HEK293T (cell line): ENCODE results near the gene GDPD5.

ENCODE experiments used
- ARNT ChIP-seq: fragments of 450-650 bp; IDR thresholded peaks from 2 replicates; pipeline ENCODE4 v1.6.1; 2017; ENCODE audit warnings: mild to moderate bottlenecking
- ELF4 ChIP-seq: fragments of 450-650 bp; IDR thresholded peaks from 2 replicates; pipeline ENCODE4 v1.6.1; 2017; ENCODE audit warnings: antibody characterized with exemption
- FOXK2 ChIP-seq: fragments of 450-650 bp; IDR thresholded peaks from 2 replicates; pipeline ENCODE4 v1.6.1; 2016; ENCODE audit warnings: mild to moderate bottlenecking
- LEF1 ChIP-seq: fragments of 450-650 bp; IDR thresholded peaks from 2 replicates; pipeline ENCODE4 v1.6.1; 2017; ENCODE audit warnings: mild to moderate bottlenecking, borderline replicate concordance
- SP1 ChIP-seq: fragments of 450-650 bp; IDR thresholded peaks from 2 replicates; pipeline ENCODE4 v1.6.1; 2017
- SUZ12 ChIP-seq: fragments of 450-650 bp; IDR thresholded peaks from 2 replicates; pipeline ENCODE4 v1.6.1; 2016; ENCODE audit warnings: mild to moderate bottlenecking

DNA sequence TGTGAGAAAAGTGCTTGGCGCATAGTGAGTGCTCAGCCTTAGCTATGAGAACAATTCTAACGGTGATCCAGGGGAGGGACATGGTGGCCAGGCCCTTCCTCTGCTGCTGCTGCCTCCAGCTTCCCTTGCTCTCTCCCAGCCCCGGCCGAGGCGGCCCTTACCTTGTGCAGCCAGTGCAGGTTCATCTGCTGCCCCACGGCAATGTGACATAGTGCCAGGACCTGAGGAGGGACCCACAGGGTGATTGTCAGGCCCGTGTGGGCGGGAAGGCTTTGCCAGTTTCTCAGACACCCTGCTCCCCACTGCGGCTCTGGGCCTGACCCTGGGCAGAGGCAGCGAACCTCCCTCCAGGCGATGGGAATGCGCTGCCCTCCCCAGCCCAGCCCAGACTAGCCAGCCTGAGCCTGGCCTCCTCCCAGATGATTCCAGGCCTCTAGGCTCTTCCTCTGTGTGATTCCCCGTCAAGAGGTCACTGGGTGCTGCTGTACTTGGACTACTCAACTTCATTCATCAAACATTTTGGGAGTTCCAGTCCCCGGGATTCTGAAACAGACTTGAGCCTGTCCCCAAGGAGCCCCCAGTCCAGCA is 69.1 kb downstream of the GDPD5 start:
- TF ChIP-seq ARNT (no peak), FOXK2 (no peak), SP1 (no peak), SUZ12 (no peak), ELF4 (no peak), LEF1 (no peak)
